Ovary (tissue), 9 donors: ENCODE results near the gene NELL1. TPM values are rescaled to one million over a fixed set of nuclear protein-coding genes. Genes with fewer than 3 reads are reported as not detected.

Experiments
- DNase-seq, 5 donors: peaks; one replicate each; pipeline ENCODE4 v3.0.0-alpha.2; 2019 to 2020
- H3K27ac ChIP-seq, 2 donors: fragments of 200-600 bp; one replicate each; pipeline versions ENCODE4 v1.5.1 to v1.8.0; 2019 to 2022
- H3K27me3 ChIP-seq: fragments of 200-600 bp; one replicate; pipeline ENCODE4 v1.8.0; 2022
- H3K36me3 ChIP-seq: fragments of 200-600 bp; sonication (generic); one replicate; pipeline ENCODE4 v1.5.1; 2019
- H3K4me1 ChIP-seq: one replicate; pipeline ENCODE4 v1.8.1; 2013; ENCODE audit warnings: mild to moderate bottlenecking, moderate library complexity; ENCODE audit not compliant: insufficient read depth
- H3K4me3 ChIP-seq: fragments of 200-600 bp; sonication (generic); one replicate; pipeline ENCODE4 v1.5.1; 2017
- H3K9me3 ChIP-seq, 2 donors: fragments of 200-600 bp in 1 of 2; sonication (generic) in 1 of 2; one replicate each; pipeline versions ENCODE4 v1.5.1 to v1.8.1; 2013 to 2019; ENCODE audit warnings: mild to moderate bottlenecking in 1 of 2, moderate library complexity in 1 of 2
- CTCF ChIP-seq, 3 donors: fragments of 450-650 bp in 2 of 3; fragments of 200-600 bp in 1 of 3; IDR thresholded peaks; one replicate each; pipeline versions ENCODE4 v1.5.1 to v1.8.0; 2016 to 2022; ENCODE audit warnings: antibody characterized with exemption in 3 of 3, mild to moderate bottlenecking in 1 of 3
- EP300 ChIP-seq: sonication (generic); formaldehyde crosslinking; IDR thresholded peaks from one replicate; pipeline ENCODE4 v1.6.1; 2017; ENCODE audit warnings: antibody characterized with exemption
- POLR2A ChIP-seq: fragments of 450-650 bp; IDR thresholded peaks from one replicate; pipeline ENCODE4 v1.6.1; 2017; ENCODE audit warnings: antibody characterized with exemption, mild to moderate bottlenecking, moderate library complexity
- WGBS, 3 donors: extraction: QIAGEN DNeasy Blood & Tissue Kit in 1 of 3; methylation state at CpG; one replicate each; pipeline versions ENCODE4 v1.1.5 to v1.1.7; 2013 to 2017; 5-methylcytosine and 5-hydroxymethylcytosine counted together
- intact Hi-C, 4 donors: fragments of 100-400 bp; cut with DNase I; formaldehyde crosslinking; loops; one replicate each; pipeline versions ENCODE4 v1.11.0 to v1.15.1; 2022 to 2023
- polyA plus RNA-seq, 2 donors: library from polyadenylated mRNA; stranded (reverse); fragments of 200-250 nt in 1 of 2; fragments of 350-450 nt in 1 of 2; fragmentation: Illumina TruSeq in 1 of 2; extraction: RNeasy Lipid Tissue Mini Kit (QIAGEN cat#74804) in 1 of 2; gene quantifications; one replicate each; pipeline ENCODE4 v1.2.3, GENCODE V29; 2013 to 2014
- total RNA-seq, 7 donors: library from RNA; depleted of rRNA in 2 of 7; stranded (reverse); fragments of >200 nt in 2 of 7; fragmentation: NEBNext Ultra II Directional in 3 of 7; extraction: Animal tissue kit (Norgen Biotek cat#: 25700) in 3 of 7; gene quantifications; one replicate each; pipeline versions ENCODE4 v1.1.0 to v1.2.4, GENCODE V29; 2016 to 2023
- donor health status: DM: no; HTN: no; CAD: no; lungs with moderate emphysema.
- donor health status: DM: no; HTN: no; CAD: no.
- donor health status: Bipolar disorder and iron deficiency.
- donor health status: DM: yes; HTN: yes; CAD: no.
- donor health status: DM: no; HTN: no; CAD: no.
- donor health status: DM: yes; HTN: yes; CAD: no.

Gene NELL1
- total and polyA plus RNA-seq, 9 donors = 0.21 to 0.43 (median 0.36) TPM; not detected in 5

- Histone ChIP-seq H3K27ac (no peak overlapping the region), H3K4me1 (no peaks in the 10 kb centered on the region), H3K4me3 (no peak overlapping the region), H3K9me3 (no peaks in the 10 kb centered on the region), H3K27me3 (no peaks in the 10 kb centered on the region), H3K36me3 (no peaks in the 10 kb centered on the region)
- TF ChIP-seq POLR2A = no peak
- no peak for TF ChIP-seq CTCF (IDR thresholded peaks at IDR 0.05)
- TF ChIP-seq EP300 = no peak
- WGBS, 3 donors = 38 to 94% (median 88%) methylated on average over 1 of the region's 1 CpG
- no peak for DNase-seq
- intact Hi-C loops = no loop called here
Measured at GRCh38 chr11:20880094-20880493, 210.7 kb downstream of the NELL1 start.

GRCh38 chr11:20881328-20882079 lies 212.1 kb downstream of the NELL1 start:
- 57 to 66% (median 61%) methylated on average over 5 of the region's 5 CpGs for WGBS, 3 donors
- no peak for DNase-seq

GRCh38 chr11:20887137-20887536 lies 217.8 kb downstream of the NELL1 start:
- 74 to 91% (median 79%) methylated on average over 2 of the region's 2 CpGs for WGBS, 3 donors
- no peak for DNase-seq
- Histone ChIP-seq H3K4me1 (no peaks in the 10 kb centered on the region), H3K27me3 (no peaks in the 10 kb centered on the region), H3K36me3 (no peaks in the 10 kb centered on the region), H3K9me3 (no peaks in the 10 kb centered on the region), H3K4me3 (no peak overlapping the region), H3K27ac (no peak overlapping the region)
- intact Hi-C loops = no loop called here
- no peak for TF ChIP-seq EP300
- no peak for TF ChIP-seq CTCF (IDR thresholded peaks at IDR 0.05)
- TF ChIP-seq POLR2A = no peak

More at GRCh38 chr11:20881328-20882079, 212.1 kb downstream of the NELL1 start:
- H3K4me3 ChIP-seq = no peak overlapping the region
- H3K9me3 ChIP-seq = no peaks in the 10 kb centered on the region
- no peaks in the 10 kb centered on the region for H3K27me3 ChIP-seq
- intact Hi-C loops = no loop called here
- H3K27ac ChIP-seq = no peak overlapping the region
- H3K36me3 ChIP-seq = no peaks in the 10 kb centered on the region
- H3K4me1 ChIP-seq = no peaks in the 10 kb centered on the region
- TF ChIP-seq POLR2A (no peak), EP300 (no peak), CTCF (IDR thresholded peaks at IDR 0.05) (no peak)

GRCh38 chr11:20894296-20894695 lies 224.9 kb downstream of the NELL1 start:
- DNase-seq = no peak
- Histone ChIP-seq H3K4me1 (no peaks in the 10 kb centered on the region), H3K4me3 (no peak overlapping the region), H3K9me3 (no peaks in the 10 kb centered on the region), H3K36me3 (no peaks in the 10 kb centered on the region), H3K27ac (no peak overlapping the region), H3K27me3 (no peaks in the 10 kb centered on the region)
- intact Hi-C loops = no loop called here
- no peak for TF ChIP-seq EP300

- intact Hi-C loops = no loop called here
- TF ChIP-seq EP300 (no peak), CTCF (IDR thresholded peaks at IDR 0.05) (no peak), POLR2A (no peak)
- DNase-seq = no peak
- no peak overlapping the region for H3K27ac ChIP-seq
- H3K4me3 ChIP-seq = no peak overlapping the region
- 84 to 90% (median 89%) methylated on average over 7 of the region's 7 CpGs for WGBS, 3 donors
- no peaks in the 10 kb centered on the region for H3K4me1 ChIP-seq
- H3K27me3 ChIP-seq = no peaks in the 10 kb centered on the region
- H3K9me3 ChIP-seq = no peaks in the 10 kb centered on the region
- H3K36me3 ChIP-seq = no peaks in the 10 kb centered on the region
Measured at GRCh38 chr11:20909995-20910726, 240.8 kb downstream of the NELL1 start.
